ENCODE measurements around the gene CARTPT.

CARTPT gene

DNA sequence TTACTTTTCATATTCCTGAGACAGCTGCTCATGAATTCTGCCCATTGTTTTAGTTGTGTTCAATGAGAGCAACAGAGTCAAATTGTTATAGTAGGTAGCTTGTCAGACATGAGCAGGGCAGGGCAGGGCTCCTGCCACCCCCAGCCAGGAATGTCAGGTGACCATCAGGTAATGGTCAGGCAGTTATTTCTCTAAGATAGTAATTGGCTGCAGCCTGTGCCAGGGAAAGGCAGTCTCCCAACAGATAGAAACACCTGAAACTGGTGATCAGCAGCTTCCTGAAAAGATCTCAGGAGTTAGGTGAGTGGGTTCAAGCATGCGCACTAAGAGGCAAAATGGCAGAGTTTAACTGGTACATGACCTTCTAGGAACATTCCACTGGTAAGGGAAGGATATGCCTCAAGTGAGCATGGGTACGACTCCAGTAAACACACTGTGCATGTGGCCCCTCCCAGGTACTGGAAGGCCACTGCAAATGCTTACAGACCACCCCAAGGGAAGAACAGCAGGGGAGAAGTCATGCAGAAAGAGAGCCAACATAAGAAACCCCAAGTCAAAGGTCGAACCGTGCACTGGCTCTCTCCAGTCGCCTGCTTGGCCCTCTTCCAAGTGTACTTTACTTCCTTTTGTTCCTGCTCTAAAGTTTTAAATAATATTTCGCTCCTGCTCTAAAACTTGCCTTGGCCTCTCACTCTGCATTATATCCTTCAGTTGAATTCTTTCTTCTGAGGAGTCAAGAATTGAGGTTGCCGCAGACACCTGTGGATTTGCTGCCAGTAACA is 25.1 kb downstream of the CARTPT start:
- no peak for DNase-seq (ENCODE audit: low read depth in 1 of 2, low spot score in 1 of 2)
- no peaks in the 10 kb centered on the region for H3K27me3 ChIP-seq (ENCODE audit: insufficient read depth, poor library complexity, severe bottlenecking)
- H3K27ac ChIP-seq (replicated peaks), result no peak overlapping the region
- TF ChIP-seq POLR2AphosphoS5 (IDR thresholded peaks at IDR 0.05; ENCODE audit: low read depth) (no peak), SPI1 (IDR thresholded peaks at IDR 0.05; ENCODE audit: borderline replicate concordance, low read depth) (no peak), GABPA (IDR thresholded peaks at IDR 0.05; ENCODE audit: low read depth) (no peak)
- TF ChIP-seq, protein P1, sequence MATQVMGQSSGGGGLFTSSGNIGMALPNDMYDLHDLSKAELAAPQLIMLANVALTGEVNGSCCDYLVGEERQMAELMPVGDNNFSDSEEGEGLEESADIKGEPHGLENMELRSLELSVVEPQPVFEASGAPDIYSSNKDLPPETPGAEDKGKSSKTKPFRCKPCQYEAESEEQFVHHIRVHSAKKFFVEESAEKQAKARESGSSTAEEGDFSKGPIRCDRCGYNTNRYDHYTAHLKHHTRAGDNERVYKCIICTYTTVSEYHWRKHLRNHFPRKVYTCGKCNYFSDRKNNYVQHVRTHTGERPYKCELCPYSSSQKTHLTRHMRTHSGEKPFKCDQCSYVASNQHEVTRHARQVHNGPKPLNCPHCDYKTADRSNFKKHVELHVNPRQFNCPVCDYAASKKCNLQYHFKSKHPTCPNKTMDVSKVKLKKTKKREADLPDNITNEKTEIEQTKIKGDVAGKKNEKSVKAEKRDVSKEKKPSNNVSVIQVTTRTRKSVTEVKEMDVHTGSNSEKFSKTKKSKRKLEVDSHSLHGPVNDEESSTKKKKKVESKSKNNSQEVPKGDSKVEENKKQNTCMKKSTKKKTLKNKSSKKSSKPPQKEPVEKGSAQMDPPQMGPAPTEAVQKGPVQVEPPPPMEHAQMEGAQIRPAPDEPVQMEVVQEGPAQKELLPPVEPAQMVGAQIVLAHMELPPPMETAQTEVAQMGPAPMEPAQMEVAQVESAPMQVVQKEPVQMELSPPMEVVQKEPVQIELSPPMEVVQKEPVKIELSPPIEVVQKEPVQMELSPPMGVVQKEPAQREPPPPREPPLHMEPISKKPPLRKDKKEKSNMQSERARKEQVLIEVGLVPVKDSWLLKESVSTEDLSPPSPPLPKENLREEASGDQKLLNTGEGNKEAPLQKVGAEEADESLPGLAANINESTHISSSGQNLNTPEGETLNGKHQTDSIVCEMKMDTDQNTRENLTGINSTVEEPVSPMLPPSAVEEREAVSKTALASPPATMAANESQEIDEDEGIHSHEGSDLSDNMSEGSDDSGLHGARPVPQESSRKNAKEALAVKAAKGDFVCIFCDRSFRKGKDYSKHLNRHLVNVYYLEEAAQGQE (IDR thresholded peaks at IDR 0.05; ENCODE audit: insufficient replicate concordance, low read depth), result no peak
- TF ChIP-seq, protein P2, sequence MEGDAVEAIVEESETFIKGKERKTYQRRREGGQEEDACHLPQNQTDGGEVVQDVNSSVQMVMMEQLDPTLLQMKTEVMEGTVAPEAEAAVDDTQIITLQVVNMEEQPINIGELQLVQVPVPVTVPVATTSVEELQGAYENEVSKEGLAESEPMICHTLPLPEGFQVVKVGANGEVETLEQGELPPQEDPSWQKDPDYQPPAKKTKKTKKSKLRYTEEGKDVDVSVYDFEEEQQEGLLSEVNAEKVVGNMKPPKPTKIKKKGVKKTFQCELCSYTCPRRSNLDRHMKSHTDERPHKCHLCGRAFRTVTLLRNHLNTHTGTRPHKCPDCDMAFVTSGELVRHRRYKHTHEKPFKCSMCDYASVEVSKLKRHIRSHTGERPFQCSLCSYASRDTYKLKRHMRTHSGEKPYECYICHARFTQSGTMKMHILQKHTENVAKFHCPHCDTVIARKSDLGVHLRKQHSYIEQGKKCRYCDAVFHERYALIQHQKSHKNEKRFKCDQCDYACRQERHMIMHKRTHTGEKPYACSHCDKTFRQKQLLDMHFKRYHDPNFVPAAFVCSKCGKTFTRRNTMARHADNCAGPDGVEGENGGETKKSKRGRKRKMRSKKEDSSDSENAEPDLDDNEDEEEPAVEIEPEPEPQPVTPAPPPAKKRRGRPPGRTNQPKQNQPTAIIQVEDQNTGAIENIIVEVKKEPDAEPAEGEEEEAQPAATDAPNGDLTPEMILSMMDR (IDR thresholded peaks at IDR 0.05; ENCODE audit: insufficient read depth, low read length), result no peak
- no peak overlapping the region for H3K4me3 ChIP-seq (replicated peaks; ENCODE audit: insufficient read depth, low read length)

DNA sequence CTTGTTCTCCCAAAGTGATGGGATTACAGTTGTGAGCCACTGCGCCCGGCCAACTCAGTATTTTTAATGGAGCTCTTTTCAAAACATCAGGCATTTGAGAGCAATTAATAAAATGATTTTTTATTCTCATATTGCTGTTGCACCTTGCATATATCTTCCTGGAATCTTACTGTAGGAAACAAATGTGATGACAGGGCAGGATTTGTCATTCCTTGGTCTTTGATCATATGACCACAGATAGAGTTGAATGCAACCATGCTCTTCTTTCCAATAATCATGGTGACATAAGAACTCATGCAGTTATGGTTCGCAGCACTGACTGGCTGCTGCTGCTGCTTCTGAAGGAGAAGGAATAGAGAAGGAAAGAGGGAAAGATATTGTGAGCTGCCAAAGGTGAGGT is 28.1 kb downstream of the CARTPT start:
- Histone ChIP-seq H3K4me3 (replicated peaks; ENCODE audit: insufficient read depth, low read length) (no peak overlapping the region), H3K27ac (replicated peaks) (no peak overlapping the region), H3K27me3 (ENCODE audit: insufficient read depth, poor library complexity, severe bottlenecking) (no peaks in the 10 kb centered on the region)
- no peak for DNase-seq (ENCODE audit: low read depth in 1 of 2, low spot score in 1 of 2)
- TF ChIP-seq, protein P2 (IDR thresholded peaks at IDR 0.05; ENCODE audit: insufficient read depth, low read length), result no peak
- TF ChIP-seq POLR2AphosphoS5 (IDR thresholded peaks at IDR 0.05; ENCODE audit: low read depth) (no peak), SPI1 (IDR thresholded peaks at IDR 0.05; ENCODE audit: borderline replicate concordance, low read depth) (no peak), GABPA (IDR thresholded peaks at IDR 0.05; ENCODE audit: low read depth) (no peak)
- TF ChIP-seq, protein P1 (IDR thresholded peaks at IDR 0.05; ENCODE audit: insufficient replicate concordance, low read depth), result no peak

DNA sequence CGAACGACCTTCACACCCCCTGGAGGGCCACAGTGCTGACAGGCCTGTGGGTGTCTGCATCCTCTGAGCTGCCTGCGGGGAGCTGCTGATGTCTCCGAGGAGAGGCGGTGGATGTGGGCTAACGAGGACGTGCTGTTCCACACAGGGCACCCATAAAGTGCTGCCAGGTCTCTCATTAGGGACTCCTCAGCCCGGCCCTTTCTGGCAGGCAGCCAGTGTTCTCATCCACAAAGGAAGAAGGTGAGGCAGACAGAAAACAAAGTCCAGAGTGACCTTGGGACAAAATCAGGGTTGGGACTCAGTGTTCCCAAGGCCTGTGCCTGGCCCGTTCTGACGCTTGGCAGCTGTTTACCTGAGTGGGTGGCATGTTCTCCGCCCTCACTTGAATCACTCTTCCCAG is 29.3 kb downstream of the CARTPT start:
- Histone ChIP-seq H3K27me3 (ENCODE audit: insufficient read depth, poor library complexity, severe bottlenecking) (no peaks in the 10 kb centered on the region), H3K4me3 (replicated peaks; ENCODE audit: insufficient read depth, low read length) (no peak overlapping the region), H3K27ac (replicated peaks) (no peak overlapping the region)
- TF ChIP-seq, protein P2 (IDR thresholded peaks at IDR 0.05; ENCODE audit: insufficient read depth, low read length), result no peak
- no peak for TF ChIP-seq POLR2AphosphoS5 (IDR thresholded peaks at IDR 0.05; ENCODE audit: low read depth)
- no peak for TF ChIP-seq GABPA (IDR thresholded peaks at IDR 0.05; ENCODE audit: low read depth)
- TF ChIP-seq, protein P1 (IDR thresholded peaks at IDR 0.05; ENCODE audit: insufficient replicate concordance, low read depth), result no peak
- TF ChIP-seq SPI1 (IDR thresholded peaks at IDR 0.05; ENCODE audit: borderline replicate concordance, low read depth), result no peak
- DNase-seq (ENCODE audit: low read depth in 1 of 2, low spot score in 1 of 2), result no peak

All from HL-60 (cell line).